Non-pigmented ciliary epithelial cell (primary cell): ENCODE measurements around the gene VWA2.
A peak's percentile ranks its signal among the peaks of the same experiment; 100 is the strongest.

ENCODE experiments used
- DNase-seq: peaks from one replicate; pipeline ENCODE4 v3.0.0-alpha.2; 2010; ENCODE audit warnings: low read depth

VWA2 gene

GRCh38 chr10:114250236-114250635 is 11.2 kb downstream of the VWA2 start:
- no peak for DNase-seq

GRCh38 chr10:114250716-114251115 is 11.7 kb downstream of the VWA2 start:
- no peak for DNase-seq

DNA sequence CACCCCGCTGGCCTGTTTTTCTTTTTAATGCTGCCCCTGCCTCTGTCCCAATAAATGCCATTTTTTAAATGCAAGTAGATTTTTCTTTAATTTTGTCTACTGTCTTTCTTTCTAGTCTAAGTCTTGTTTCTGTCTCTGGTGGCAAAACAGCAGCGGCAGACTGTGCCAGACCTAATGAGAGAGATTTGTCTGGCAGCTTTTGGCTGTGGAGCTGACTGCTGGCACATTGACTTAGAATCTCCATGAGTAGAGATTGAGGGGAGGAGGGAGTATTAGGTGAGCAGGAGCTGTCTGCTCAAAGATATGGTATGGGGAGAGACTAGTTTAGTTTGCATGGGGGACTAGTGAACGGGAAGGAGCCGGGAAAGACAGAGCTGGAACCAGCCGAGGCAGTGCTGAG is 13.0 kb downstream of the VWA2 start:
- DNase-seq, result no peak

DNA sequence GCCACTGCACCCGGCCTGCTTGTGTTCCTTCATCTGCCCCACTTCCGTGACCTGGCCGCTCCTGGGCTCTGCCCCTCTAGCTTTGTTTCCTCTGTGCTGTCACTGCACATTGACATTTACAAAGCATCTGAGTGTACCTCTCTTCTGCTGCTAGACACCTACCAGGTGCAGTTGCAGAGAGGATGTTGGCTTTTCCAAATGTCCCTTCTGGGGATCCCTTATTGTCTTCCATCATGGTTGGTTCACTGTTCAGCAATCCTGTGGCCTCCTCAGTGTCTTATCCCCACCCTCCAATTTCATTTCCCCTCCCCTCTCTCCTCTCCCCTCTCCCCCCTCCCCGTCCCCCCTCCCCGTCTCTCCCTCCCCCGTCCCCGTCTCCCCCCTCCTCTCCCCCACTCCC is 13.8 kb downstream of the VWA2 start:
- DNase-seq, result no peak

- no peak for DNase-seq
Observed at GRCh38 chr10:114255227-114255626, 16.2 kb downstream of the VWA2 start.

GRCh38 chr10:114256008-114256765 is 17.1 kb downstream of the VWA2 start:
- DNase-seq, result no peak

DNA sequence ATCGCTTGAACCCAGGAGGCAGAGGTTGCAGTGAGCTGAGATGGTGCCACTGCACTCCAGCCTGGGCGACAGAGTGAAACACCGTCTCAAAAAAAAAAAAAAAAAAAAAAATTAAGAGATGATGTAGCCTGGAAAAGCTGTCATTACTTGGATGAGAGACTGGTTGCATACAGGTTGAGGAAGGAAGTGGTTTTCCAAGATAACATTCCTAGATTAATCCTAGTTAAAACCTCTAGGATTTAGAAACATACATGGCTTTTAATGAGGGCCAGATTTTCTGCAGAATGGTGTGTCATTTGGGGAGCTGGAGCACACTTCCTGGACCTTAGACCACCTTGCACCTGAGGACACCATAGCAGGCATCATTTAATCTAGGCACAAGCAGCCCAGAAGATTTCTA is 17.8 kb downstream of the VWA2 start:
- DNase-seq, result no peak

- no peak for DNase-seq
Observed at GRCh38 chr10:114257498-114257897, 18.4 kb downstream of the VWA2 start.

DNA sequence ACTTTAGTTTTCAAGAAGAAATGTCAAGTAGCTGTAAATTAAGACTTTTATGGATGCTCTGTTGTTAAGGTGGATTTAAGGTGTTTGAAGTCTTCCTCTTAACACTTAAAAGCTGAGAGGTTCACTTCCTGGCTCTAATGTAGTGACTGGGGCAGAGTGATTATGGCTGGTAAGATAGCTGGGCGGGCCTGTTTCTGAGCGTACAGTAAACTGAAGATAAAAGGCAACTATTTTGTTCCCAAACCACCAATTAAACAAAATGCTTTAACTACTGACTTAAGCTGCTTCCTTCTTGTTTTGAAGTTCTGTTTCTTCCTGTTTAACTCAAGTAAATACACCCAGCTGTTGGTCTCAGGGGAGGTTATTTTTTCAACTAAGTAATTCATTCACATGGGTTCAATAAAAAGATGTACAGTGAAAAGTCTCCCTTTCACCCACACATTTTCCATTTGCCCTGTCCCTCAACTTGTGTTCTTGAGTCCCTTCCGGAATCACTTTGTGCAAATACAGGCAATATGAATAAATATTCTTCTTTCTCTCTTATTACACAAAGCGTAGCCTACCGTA is 19.3 kb downstream of the VWA2 start:
- no peak for DNase-seq

GRCh38 chr10:114259824-114260223 is 20.8 kb downstream of the VWA2 start:
- no peak for DNase-seq

- DNase-seq, result no peak
Observed at GRCh38 chr10:114260366-114260765, 21.3 kb downstream of the VWA2 start.

GRCh38 chr10:114261076-114261475 is 22.0 kb downstream of the VWA2 start:
- peak; percentile 47 for DNase-seq

DNA sequence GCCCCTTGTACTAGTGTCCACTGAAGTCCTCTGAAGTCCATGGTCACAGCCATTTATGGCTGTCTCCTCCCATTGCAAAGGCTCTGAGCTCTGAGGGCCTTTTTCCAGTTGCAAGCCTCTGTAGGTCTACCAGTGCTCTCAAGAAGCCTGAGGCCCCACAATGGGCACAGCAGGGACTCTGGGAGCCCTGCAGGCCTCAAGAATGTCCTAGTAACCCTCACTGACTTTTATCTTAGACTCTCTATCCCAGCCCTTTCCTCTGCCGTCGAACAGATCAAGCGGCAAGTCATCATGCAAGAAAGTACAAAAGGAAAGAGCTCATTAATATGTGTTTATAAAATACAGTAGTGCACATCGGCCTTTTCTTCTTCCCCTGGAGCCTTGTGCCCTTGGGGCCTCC is 23.4 kb downstream of the VWA2 start:
- no peak for DNase-seq

DNA sequence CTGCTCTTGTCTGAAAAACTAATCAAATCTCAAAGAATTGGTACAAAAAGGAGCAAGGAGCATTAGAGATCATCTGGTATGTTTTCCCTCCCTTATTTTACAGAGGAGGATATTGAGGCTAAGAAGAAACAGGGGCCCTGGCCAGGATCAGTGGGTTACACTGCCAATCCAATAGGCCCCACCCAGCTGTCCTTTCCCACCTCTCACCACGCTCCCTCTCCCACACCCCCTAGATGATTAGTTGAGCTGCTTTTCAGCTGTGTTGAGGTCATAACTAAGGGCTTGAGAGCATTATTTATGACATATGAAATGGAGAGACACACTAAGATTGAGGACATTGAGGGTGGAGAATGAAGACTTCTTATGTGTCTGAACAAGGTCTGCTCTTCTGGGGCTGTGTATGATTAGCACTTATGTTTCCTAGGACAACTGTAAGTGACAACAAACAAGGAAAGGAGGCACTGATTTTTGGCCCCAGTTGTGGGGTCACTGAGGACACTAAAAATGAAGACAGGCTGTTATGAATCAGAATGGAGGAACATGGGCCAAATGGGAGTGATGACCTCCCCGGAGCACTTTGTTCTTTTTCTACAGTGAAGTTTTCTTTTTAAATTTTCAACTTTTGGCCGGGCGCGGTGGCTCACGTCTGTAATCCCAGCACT is 26.5 kb downstream of the VWA2 start:
- DNase-seq, result no peak

GRCh38 chr10:114266521-114266920 is 27.5 kb downstream of the VWA2 start:
- peak; percentile 30 for DNase-seq

- no peak for DNase-seq
Observed at GRCh38 chr10:114271075-114271778, 32.2 kb downstream of the VWA2 start.

DNA sequence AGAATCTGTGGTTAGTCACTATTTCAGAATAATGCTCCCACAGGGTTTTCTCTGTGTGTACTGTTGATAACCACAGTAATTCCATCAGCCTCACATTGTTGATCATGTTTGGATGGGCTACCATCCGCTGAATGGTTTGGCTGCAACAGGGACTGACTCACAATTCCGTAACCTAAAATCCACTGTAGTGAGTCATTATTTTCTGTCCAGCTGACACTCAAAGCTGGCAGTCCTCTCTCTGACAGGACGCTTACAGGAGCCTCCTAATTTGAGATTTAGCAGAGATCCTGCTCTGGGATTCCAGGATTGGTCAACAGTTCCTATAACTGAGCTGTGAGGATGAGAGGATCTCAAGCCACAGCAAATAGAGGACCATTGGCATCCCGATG is 32.7 kb downstream of the VWA2 start:
- peak; percentile 91 for DNase-seq

GRCh38 chr10:114272696-114273095 is 33.6 kb downstream of the VWA2 start:
- DNase-seq, result no peak

DNA sequence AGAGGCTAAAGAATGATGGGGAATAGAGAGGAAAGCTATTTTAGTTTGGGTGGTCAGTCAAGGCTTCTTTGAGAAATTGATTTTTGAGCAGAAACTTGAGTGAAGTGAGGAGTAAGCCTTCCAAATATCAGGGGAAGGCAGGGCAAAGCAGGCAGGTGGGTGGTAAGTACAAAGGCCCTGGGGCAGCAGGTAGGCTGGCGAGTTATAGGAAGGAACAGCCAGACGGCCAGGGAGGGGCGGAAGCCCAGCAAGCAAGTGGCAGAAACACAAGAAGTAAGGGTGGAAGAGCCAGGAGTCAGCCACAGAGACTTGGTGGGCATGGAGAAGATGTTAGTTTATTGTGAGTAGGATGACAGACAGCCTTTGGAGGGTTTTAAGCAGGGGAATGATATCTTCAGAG is 34.9 kb downstream of the VWA2 start:
- no peak for DNase-seq

DNA sequence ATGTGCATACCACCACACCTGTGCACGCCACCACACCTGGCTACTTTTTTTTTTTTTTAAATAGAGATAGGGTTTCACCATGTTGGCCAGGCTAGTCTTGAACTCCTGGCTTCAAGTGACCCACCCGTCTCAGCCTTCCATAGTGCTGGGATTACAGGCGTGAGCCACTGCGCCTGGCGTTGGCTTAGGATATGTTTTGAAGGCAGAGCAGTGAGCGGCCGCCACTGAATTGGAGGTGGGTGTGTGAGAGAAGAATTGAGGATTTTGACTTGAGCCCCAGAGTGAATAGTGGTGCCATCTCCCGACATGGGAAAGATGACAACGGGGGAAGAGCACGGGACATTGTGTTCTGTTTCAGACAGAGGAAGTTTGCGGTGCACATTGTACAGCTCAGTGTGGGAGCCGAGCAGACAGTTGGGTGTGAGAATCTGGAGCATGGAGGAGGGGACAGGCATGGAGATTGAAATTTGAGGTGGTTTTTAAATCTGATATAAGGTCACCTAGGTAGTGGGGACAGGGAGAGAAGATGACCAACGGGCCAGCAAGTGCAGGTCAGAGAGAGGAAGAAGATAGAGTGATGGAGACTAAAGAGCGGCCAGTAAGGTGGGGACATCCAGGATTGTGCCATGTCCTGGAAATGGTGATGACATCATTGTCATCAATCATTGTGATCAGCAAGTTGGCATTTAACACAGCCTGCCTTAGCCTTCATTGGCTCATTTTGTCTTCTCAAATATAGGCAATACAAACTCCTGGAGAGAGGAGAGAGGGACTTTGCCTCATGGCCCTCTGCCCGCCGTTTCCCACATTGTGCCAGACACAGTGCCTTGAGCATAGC is 35.8 kb downstream of the VWA2 start:
- DNase-seq, result no peak

DNA sequence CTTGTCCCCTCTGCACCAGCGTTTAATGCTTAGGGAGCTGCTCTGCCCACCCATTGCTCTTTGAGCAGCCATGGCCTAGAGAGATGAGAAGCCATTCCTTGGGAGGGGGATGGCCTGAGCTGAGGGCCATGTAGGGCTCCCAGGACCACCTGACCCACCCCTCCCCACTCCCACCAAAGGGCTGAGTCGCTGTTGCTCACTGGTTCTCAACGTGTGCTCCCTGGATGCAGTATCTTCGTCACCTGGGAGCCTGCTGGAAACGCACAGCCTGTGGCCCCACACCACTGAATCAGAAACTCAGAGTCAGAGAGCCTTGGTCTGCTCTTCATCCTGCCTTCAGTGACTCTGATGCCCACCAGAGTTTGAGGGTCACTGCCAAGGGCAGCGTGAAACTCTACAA is 37.0 kb downstream of the VWA2 start:
- DNase-seq, result no peak

DNA sequence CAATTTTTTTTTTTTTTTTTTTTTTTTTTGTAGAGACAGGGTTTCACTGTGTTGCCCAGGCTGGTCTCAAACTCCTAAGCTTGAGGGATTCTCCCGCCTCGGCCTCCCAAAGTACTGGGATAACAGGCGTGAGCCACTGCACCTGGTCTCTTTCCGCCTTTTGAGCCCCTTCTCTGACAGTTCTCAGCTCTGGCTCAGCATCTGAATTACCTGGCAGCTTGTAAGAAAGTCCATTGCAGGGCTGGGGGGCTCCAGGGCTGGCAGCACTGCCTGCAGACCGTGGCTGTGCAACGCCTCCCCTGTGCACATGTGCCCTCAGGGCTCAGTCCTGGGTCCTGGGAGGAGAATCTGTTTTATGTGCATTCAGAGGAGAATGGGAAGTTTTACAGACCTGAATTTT is 37.6 kb downstream of the VWA2 start:
- DNase-seq, result no peak
